AG10803 (cell line): Measurements from ENCODE around the gene CAMKK2.
A peak's percentile ranks its signal among the peaks of the same experiment; 100 is the strongest.
"Not testable (repeated sequence)": the region's sequence is repeated elsewhere in the genome, so short reads cannot be mapped to it uniquely, and the experiment has no call there.

Source experiments
- DNase-seq: peaks from one replicate; pipeline ENCODE4 v3.0.0; 2010; ENCODE audit warnings: low read depth
- H3K4me3 ChIP-seq: 2 replicates; pipeline ENCODE4 v1.5.1; 2011; ENCODE audit warnings: mild to moderate bottlenecking, low read length, control low read depth
- TF ChIP-seq, protein P1 (sequence below): conservative IDR thresholded peaks from 2 replicates; pipeline ENCODE4 v1.5.1; 2011; ENCODE audit warnings: mild to moderate bottlenecking, low read length, control low read depth, inconsistent platforms

The CAMKK2 gene

DNA sequence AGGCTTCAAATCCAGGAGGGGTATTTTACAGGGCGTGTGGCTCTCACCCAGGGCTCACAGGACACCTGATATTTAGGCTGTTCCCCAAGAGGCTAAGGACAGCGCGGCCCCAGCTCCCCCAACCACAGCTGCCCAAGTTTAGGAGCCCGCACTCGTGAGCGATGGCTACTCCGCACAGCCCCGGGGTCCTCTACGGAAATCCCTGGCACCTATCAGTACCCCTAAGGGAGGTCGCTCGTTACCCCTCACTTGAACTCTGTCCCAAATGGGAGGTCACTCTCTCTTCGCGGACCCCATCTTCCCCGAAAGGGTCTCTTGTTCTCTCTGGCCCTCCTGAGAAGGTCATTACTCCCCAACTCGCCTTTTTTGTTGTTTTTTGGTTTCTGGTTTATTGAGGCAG, 87.3 kb downstream of the CAMKK2 start:
- H3K4me3 ChIP-seq: peak overlapping the region; percentile 68
- TF ChIP-seq, protein P1, sequence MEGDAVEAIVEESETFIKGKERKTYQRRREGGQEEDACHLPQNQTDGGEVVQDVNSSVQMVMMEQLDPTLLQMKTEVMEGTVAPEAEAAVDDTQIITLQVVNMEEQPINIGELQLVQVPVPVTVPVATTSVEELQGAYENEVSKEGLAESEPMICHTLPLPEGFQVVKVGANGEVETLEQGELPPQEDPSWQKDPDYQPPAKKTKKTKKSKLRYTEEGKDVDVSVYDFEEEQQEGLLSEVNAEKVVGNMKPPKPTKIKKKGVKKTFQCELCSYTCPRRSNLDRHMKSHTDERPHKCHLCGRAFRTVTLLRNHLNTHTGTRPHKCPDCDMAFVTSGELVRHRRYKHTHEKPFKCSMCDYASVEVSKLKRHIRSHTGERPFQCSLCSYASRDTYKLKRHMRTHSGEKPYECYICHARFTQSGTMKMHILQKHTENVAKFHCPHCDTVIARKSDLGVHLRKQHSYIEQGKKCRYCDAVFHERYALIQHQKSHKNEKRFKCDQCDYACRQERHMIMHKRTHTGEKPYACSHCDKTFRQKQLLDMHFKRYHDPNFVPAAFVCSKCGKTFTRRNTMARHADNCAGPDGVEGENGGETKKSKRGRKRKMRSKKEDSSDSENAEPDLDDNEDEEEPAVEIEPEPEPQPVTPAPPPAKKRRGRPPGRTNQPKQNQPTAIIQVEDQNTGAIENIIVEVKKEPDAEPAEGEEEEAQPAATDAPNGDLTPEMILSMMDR: no peak
- DNase-seq: no peak

DNA sequence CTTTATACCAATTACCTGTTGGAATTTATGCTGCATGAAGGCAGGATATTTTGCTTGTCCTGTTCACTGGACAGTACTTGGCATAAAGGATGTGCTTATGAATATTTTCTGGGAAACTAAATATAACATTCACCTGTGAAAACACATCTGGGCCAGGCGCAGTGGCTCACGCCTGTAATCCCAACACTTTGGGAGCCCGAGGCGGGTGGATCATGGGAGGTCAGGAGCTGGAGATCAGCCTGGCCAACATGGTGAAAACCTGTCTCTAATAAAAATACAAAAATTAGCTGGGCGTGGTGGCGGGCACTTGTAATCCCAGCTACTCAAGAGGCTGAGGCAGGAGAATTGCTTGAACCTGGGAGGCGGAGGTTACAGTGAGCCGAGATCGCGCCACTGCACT, 87.9 kb downstream of the CAMKK2 start:
- not testable (repeated sequence) for DNase-seq, H3K4me3 ChIP-seq

DNA sequence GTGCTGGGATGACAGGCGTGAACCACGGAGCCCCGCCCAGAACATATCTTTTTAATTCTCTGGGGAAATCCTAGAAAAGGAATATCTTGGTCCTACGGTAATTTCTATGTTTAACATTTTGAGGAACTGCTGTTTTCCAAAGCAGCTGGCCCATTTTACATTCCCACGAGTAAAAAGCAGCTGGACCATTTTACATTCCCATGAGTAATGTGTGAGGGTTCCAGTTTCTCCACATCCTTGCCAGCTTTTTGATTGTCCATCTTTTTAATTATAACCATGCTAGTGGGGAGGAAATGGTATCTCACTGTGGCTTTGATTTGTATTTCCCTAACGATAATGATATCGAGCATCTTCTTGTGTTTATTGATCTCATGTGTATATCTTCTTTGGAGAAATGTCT, 91.0 kb downstream of the CAMKK2 start:
- TF ChIP-seq, protein P1: no peak
- no peak overlapping the region for H3K4me3 ChIP-seq
- DNase-seq: peak; percentile 25

DNA sequence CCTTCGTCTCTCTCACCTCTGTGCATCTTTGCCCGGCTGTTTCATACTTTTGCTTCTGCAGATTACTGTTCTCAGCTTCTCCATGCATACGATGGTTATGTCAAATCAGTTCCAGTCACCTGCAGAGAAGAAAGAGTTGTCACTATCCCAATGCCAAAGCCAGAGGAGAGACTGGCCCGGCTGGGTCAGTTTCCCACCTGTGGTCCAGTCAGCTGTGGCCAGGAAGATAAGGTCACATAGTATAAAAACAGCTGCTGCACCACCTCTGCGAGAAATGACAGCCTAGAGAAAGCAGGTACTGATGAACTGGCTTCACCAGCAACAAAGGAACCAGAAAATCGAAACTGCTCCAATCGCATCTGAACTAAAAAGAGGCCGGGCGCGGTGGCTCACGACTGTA, 93.0 kb downstream of the CAMKK2 start:
- TF ChIP-seq, protein P1: no peak
- H3K4me3 ChIP-seq: no peak overlapping the region
- DNase-seq: no peak

DNA sequence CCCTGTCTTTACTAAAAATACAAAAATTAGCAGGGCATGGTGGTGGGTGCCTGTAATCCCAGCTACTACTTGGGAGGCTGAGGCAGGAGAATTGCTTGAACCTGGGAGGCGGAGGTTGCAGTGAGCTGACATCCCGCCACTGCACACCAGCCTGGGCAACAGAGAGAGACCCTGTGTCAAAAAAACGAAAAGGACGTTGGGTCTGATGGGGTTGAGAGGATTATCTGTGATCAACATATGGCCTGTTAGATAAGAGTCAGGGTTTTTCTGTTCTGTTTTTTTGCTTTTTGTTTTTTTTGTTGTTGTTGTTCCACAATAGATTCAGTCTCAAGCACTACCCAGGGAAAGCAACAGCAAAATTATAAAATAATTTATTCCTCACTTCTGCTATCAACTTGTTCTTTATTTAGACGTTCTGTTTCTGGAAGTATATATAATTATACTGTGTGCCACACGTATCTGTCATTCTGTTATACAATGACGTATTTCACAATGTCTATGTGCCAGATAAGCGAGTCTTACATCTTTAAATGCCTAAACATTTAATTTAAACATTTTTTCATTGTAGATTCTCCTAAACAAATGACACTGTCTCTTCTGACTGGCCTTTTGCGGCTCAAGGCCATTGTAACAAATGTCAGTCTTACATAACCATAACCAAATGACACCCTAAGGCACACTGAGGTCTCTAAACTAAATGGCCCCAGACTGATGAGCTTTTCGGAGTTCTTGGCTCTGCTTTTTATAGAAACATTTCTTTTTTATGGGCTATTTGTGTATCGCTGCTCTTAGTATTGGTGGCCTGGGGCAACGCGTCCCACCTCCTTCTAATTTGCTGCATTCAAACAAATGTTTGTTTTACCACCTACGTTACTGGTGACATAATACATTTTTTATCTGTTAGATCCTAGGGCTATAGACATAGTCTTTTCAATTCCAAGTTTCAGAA, 93.8 kb downstream of the CAMKK2 start:
- no peak overlapping the region for H3K4me3 ChIP-seq
- TF ChIP-seq, protein P1: no peak
- no peak for DNase-seq

DNA sequence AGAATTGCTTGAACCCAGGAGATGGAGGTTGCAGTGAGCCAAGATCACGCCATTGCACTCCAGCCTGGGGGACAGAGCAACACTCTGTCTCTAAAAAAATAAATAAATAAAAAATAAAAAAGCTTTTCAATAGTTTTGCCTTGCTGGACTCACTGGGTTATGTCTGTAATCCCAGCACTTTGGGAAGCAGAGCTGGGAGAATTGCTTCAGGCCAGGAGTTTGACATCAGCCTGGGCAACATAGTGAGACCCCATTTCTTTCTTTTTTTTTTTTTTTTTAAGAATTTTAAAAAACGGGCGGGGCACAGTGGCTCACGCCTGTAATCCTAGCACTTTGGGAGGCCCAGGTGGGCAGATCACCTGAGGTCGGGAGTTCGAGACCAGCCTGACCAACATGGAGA, 95.4 kb downstream of the CAMKK2 start:
- H3K4me3 ChIP-seq, DNase-seq: not testable (repeated sequence)

DNA sequence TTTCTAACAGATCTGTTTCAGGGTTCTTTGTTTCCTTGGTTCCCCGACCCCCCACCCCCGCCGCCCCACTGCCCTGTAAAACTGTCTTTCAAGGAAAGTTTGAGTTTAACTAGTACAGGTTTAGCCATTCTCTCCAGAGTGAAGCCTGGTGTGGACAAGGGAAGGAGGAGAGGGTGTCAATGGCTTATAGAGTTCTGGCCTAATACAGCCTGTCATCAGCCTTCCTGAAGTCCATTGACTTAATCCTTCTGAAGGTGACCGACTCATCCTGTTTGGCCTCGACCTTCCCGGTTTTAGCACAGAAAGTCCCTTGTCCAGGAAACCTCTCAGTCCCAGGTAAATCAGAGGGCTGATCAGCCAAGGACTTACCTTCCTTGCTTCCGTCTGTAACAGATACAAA, 97.6 kb downstream of the CAMKK2 start:
- TF ChIP-seq, protein P1: no peak

DNA sequence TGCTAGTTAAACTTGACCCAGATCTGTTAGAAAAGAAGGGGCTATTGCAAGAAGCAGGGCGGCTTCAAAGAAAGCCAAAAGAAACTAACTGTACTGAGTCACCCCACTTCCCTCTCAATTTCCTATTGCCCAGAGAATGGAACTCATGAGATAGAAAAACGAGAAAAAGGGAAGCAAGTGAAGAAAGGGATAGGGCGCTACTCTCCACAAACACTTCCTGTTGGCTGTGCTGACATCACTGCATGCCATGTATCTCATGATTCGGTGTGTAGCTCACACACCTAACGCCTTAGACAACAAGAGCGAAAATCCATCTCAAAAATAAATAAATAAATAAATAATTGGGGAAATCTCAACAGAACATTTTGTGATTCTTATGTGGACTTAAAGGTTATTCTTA, 99.6 kb downstream of the CAMKK2 start:
- DNase-seq: no peak
- TF ChIP-seq, protein P1: no peak
- H3K4me3 ChIP-seq: no peak overlapping the region

More for the DNA sequence above, 97.6 kb downstream of the CAMKK2 start:
- DNase-seq: no peak
- no peak overlapping the region for H3K4me3 ChIP-seq
